OCI-LY1 (cell line): ENCODE data around the gene XYLB.

ENCODE experiments used
- CTCF ChIP-seq: fragments of 200-600 bp; sonication (generic), shearing (Covaris generic); IDR thresholded peaks from 2 replicates; pipeline ENCODE4 v1.5.1; 2017; ENCODE audit warnings: mild to moderate bottlenecking, antibody characterized with exemption, low read length, moderate library complexity, mixed read lengths
- EZH2 ChIP-seq: fragments of 200-600 bp; sonication (generic), shearing (Covaris generic); IDR thresholded peaks from 2 replicates; pipeline ENCODE4 v1.8.0; 2017; ENCODE audit warnings: borderline replicate concordance, mixed run types, mild to moderate bottlenecking, antibody characterized with exemption, low read length, moderate library complexity, mixed read lengths

GRCh38 chr3:38370861-38371260 is 24.3 kb downstream of the XYLB start:
- no peak for TF ChIP-seq CTCF
- no peak for TF ChIP-seq EZH2
